GM19193 (cell line): Measurements from ENCODE around the gene CAPG.

Experiments
- POLR2A ChIP-seq: IDR thresholded peaks from 4 replicates; pipeline ENCODE4 v1.6.1; 2011; ENCODE audit not compliant: insufficient read depth, insufficient read length; ENCODE audit errors: extremely low read depth

Gene CAPG

DNA sequence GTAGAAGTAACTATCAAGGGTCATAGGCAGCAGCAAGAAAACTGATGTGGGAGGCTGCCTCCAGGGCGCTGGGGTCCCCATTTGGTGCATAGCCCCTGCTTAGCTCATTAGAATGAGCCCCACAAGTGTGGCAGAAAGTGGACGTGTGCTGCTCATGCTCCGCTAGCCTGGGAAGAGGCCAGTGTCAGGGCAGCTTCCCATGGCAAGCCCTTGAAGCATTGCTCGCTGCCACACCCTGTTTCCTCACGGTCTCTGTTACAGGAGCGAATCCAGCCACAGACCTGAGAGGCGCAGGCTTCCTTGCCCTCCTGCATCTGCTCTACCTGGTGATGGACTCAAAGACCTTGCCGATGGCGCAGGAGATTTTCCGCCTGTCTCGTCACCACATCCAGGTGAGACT is 33.1 kb downstream of the CAPG start:
- no peak for TF ChIP-seq POLR2A

DNA sequence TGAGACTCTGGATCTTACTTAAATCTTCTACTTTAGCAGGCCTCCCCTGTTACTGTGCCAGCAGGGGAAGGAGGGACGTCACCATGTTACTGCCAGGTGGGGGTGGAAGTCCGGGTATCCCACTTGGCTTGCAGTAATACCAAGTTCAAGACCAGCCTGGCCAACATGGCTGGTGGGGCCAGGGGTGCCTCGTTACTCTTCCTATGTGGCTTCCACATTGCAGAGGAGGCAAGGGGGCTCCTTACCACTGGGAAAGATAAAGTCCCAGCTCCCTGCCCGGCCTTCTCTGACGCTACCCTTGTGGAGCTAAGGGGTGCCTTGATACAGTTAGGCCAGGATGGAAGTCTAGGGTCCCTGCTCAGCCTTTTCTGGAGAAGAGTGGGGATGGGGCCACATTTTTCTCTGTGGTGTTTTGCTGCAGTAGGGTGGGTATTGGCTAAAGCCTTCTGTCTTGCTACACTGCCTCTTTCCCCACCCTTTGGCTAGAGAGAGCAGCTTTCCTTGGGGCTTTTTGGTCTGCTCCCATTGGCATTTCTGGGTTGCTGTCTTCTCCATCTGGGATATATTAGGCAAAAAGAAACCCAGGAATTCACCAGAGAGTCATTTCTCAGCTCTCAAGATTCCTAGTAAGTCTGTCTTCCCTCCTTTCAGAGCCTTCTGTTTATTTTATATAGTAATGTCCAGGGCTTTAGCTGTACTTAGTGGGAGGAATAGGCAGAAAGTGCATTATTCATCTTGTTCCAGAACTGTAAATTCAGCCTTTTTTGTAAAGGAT is 33.7 kb downstream of the CAPG start:
- TF ChIP-seq POLR2A, result no peak

DNA sequence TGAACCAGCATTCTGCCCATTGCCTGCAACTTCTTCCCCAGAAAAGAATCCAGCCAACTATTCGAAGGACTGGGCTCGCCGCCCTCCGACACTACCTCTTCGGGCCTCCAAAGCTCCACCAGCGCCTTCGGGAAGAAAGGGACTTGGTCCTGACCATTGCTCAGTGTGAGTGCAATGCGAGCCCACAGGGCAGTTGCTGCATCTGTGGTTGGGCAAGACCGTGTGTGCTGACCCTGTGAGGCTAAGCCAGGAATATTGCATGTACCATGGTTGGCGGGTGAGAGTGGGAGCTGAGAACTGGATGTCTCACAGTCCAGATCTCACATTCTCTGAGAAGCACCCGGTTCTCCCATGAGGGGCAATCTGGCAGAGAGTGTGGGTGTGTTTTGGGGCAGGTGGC is 39.1 kb downstream of the CAPG start:
- TF ChIP-seq POLR2A, result no peak

DNA sequence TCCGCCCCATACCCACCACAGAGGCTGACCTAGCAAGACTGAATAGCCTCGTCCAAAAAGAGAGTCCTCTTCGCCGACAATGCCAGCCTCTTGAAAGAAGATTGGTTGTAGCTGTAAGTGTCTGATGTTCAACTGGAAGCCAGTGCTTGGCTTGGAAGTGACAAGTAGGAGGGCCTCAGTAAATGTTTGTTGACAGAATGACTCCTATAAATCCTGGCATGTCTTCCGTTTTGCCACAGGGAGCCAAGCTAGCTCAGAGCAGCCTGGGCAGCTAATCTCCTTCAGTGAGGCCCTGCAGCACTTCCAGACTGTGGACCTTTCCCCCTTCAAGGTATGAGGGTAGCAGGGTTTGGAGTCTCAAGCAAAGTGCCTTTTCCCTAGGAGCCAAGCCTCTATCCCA is 40.7 kb downstream of the CAPG start:
- no peak for TF ChIP-seq POLR2A

DNA sequence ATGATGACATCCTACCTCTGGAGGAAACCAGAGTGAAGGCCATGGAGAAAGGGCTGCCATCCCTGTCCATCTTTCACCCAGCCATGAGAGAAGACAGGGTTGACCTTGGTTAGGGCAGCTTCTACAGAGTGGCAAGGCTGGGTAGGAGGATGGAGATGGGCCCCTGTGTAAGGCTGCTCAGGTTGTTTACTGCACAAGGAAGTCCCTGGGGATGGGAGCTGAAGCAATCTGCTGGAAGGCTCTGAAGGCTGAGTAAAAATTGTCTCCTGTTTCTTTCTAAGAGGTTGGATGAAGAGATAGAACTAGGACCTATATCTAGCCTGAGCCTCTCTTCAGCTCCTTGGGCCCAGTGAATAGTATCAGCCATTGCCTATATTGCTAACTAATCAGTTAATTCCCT is 41.2 kb downstream of the CAPG start:
- no peak for TF ChIP-seq POLR2A

DNA sequence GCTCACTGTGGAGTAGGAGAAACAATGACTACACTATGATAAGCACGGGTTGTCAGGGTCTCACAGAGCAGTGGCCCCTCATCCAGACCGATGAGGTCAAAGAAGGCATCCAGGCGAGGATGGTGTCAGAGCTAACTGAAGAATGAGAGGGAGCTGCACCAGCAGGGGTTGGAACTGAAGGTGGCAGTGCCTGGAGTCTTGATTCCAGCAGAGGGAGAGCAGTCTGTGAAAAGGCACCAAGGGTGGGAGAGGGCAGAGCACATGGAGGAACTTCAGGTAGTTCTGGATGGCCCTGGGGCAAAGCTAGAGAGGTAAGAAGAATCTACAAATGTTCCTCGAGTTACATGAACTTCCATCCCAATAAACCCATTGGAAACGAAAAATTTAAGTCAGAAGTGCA is 43.0 kb downstream of the CAPG start:
- no peak for TF ChIP-seq POLR2A

DNA sequence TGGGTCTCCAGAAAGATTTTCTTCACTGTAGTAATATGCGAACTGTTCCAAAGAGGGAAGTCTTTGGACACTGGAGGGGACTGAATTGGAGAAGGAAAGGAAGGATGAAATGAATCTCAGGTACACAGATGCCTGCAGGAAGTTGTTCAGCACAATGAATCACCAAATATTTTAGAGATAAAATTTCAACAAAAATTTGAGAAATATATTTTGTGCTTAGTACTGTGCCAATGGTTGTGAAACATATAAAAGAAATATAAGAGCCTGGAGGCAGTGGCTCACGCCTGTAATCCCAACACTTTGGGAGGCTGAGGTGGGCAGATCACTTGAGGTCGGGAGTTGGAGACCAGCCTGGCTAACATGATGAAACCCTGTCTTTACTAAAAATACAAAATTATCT is 52.4 kb downstream of the CAPG start:
- TF ChIP-seq POLR2A, result no peak

DNA sequence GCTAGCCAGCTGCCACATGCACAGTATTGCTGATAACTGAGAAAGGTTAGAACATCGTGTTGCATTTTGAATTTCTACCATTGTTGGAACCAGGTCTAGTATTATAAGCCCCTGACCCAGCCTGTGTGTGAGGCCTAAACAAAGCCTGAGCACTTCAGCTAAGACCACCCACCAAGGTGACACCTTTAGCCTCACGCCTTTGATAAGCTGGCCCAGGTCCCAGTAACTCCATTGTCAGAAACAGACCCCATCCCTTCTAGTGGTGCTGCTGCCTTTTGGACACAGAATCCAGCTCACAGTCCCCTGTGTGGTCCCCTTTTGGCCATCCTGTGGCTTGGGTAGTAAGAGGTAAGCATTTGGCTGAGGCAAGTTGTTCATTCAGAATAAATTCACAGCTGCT is 54.0 kb downstream of the CAPG start:
- TF ChIP-seq POLR2A, result no peak

DNA sequence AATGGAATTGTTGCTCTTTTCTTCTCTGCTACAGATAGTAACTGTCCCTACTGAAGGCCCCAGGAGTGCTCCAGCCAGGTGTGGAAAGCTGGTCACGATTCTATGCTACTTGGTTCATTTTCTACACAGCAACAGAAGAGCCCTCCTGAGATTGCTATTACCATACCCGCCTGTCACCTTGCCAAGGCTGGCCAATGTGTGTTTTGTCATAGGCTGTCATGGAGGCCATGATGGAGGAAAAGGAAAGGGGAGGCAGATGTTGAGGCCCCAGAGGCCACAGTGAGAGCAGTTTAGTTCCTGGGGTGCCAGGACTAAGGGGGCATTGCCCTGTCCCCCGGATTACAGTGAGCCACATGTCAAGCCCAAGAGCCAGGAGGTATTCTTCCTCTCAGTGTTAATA is 54.6 kb downstream of the CAPG start:
- no peak for TF ChIP-seq POLR2A

DNA sequence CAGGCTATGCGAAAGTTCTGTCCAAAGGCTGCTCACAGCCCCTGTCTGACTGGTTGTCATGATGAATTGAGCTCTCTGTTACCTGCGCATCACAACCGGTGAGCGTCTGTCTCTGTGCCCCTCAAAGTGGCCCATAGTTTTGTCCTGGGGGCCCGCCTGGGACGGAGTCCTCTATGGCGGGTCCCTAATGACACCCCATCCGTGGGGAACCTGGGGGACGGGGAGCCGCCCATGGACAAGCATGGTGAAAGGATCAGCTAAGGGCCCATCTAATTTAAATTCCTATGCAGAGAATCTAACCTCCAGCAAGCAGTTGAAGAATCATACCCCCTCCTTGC is 55.1 kb downstream of the CAPG start:
- TF ChIP-seq POLR2A, result no peak

DNA sequence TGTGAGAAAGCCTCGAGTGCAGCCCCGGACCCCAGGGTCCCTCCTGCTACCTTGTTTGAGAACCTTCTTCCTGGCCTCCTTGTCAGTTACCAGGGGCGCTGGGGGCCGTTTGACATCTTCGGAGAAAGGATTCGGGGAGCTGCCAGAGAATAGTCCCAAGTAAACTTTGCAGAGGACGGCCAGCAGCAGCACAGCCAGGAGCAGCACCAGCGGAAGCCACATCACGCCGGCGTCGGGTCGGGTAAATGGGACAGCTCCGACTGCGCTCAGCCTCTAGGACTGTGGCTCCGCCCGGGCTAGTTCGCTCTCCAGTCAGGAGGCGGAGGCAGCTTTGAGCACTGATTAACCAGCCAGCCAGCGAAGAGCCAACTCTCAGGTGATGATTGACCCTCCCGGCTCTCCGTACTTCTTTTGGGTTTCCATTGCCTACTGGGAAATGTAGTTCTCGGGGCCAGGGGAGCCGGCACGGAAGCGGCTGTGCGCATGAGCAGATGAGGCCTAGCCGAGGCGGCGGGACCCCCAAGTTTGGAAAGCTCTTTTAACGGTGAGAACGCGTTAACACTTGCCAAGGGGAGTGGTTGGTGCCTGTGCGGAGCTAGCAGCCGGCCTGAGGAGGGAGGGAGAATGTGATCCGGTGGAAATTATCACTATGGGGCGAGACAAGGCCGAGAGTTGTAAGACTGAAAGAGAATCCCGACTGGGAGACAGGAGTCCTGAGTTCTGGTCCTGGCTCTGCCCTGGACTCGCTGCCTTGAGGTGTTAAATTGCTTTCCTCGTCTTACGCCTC is 55.7 kb downstream of the CAPG start, which contains the start of the genes ELMOD3 and RETSAT:
Gene ELMOD3 (plus strand): TSS at position 484 of the 787 bp plus-strand sequence. CDS start 2,430 bp downstream, outside the sequence.
Gene RETSAT (minus strand): TSS at position 243 of the 787 bp plus-strand sequence. CDS start 21 bp downstream, at position 222.
- peak; percentile 98 for TF ChIP-seq POLR2A

DNA sequence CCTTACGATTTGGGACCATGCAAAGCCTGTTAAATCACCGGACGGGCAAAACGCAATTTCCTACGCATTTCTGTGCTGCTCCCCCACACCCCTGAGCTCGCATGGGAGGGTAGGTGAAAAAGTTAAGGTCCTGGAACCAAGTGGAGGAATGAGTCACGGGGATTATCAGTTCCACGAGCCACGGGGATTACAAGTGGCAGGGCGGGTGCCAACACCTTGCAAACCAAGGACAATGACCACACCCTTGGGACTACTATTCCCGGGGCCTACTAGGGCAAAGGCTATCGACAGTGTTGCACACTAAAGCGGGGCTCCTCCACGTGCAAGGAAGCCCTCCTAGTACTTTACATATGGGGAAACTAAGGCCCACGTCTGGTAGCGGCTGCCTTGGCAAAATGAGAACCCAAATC is 56.3 kb downstream of the CAPG start:
- TF ChIP-seq POLR2A, result no peak

DNA sequence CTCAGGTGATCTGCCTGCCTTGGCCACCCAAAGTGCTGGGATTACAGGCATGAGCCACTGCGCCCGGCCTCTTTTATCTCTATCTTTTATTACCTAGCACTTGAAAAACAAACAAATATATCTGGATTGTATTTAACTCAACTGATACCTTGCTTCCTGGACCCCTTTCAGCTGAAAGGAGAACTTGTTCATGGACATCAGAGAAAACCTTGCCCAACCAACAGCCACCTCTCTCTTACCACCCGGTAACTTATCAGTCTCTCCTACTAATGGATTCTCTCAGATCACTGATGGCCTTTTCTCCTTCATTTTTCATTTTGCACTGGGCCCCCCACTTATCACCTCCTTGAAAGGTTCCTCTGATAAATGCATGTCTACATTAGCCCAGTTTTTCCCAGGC is 62.6 kb downstream of the CAPG start:
- TF ChIP-seq POLR2A, result no peak
